Fibroblast of the aortic adventitia (primary cell): ENCODE data around the gene PCDH9. TPM values are rescaled to one million over a fixed set of nuclear protein-coding genes. Genes with fewer than 3 reads are reported as not detected.

Experiments used
- DNase-seq: peaks from one replicate; pipeline ENCODE4 v3.0.0-alpha.2; 2010; ENCODE audit warnings: low read depth
- H3K4me3 ChIP-seq: 2 replicates; pipeline ENCODE4 v1.5.1; 2011; ENCODE audit warnings: low read depth, mild to moderate bottlenecking, control low read depth, low read length, moderate library complexity
- total RNA-seq: library from RNA; depleted of rRNA; stranded (reverse); fragments of >200 nt; gene quantifications from 2 replicates; pipeline ENCODE4 v1.2.3, GENCODE V29; 2012; ENCODE audit warnings: low replicate concordance
- TF ChIP-seq, protein P1 (sequence below): IDR thresholded peaks from 2 replicates; pipeline ENCODE4 v1.5.1; 2011; ENCODE audit warnings: mild to moderate bottlenecking, low read length, control low read depth, inconsistent platforms; ENCODE audit not compliant: insufficient read depth

Gene PCDH9
- total RNA-seq, 1 donor, result 19.0 TPM

DNA sequence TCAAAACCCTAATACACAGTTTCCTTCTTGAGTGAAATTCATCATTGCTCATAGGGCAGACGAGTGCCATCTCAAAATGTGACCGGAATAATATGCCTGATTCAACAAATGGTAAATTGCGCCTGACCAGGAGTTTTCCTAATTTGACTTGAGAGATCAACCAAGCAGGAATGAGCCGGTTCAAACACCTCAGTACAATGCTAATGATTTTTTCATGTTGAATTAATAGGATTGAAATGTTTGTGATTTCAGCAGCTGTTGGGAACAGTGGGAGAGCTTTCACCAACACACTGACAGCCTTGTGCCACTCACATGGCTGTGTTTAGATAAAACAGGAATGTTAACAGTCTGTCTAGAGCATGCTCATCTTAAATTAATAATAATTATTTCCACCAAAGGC lies 484.8 kb downstream of the PCDH9 start:
- TF ChIP-seq, protein P1, sequence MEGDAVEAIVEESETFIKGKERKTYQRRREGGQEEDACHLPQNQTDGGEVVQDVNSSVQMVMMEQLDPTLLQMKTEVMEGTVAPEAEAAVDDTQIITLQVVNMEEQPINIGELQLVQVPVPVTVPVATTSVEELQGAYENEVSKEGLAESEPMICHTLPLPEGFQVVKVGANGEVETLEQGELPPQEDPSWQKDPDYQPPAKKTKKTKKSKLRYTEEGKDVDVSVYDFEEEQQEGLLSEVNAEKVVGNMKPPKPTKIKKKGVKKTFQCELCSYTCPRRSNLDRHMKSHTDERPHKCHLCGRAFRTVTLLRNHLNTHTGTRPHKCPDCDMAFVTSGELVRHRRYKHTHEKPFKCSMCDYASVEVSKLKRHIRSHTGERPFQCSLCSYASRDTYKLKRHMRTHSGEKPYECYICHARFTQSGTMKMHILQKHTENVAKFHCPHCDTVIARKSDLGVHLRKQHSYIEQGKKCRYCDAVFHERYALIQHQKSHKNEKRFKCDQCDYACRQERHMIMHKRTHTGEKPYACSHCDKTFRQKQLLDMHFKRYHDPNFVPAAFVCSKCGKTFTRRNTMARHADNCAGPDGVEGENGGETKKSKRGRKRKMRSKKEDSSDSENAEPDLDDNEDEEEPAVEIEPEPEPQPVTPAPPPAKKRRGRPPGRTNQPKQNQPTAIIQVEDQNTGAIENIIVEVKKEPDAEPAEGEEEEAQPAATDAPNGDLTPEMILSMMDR, result no peak
- H3K4me3 ChIP-seq, result no peak overlapping the region
- no peak for DNase-seq

DNA sequence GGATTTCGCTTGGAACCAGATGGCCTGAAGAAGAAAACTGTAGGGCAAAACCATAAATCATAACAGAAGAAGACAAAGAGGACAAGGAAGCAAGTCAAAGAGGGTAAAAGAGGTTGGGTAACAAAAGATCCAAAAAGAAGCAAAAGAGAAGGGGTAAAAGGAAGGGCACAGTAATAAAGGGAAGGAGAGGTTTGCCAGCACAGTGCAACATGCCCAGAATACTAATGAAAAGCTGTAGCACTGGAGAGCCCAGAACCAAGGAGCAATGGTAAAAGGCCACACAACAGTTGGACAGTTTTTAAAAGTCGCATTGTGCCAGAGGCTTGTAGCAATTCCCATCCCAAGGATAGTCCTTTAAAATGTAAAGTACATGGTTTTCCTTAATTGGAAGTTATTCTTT lies 506.6 kb downstream of the PCDH9 start:
- TF ChIP-seq, protein P1, result no peak
- no peak for DNase-seq
- no peak overlapping the region for H3K4me3 ChIP-seq

DNA sequence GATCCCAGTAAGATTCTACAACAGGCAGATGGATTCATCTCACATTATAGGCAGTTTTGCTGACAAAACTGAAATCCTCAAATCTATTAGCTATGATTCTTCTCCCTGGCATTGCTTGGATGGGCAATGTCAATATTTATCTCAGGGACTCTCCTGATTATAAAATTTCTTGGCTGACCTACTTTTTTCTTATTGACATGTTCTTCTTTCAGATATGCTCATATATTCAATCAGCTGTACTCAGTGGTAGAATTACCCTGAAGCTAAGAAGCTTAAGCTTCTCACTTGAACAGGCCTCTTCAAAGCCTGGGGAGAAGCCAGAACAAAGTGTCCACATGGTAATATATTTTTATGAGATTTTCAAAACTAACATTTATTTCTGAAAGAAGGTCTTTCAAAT lies 513.6 kb downstream of the PCDH9 start:
- TF ChIP-seq, protein P1, result no peak
- no peak for DNase-seq
- H3K4me3 ChIP-seq, result no peak overlapping the region

DNA sequence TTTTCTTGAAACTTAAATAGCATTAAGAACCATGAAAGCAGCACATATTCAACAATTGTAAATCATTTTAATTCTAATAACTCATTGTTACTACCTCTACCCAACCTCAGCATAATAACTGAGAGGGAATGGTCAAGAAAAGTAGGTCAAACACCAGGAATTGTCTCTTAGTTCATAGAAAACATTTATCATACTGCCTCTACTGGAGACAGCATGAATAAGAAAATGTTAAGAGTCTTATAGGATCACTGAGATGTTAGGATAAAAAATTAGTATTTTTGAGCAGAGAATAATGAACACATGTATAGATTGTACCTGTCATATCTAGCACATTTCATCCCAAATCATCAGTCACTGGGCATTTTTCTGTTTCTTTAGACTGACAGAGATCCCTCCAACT lies 515.3 kb downstream of the PCDH9 start:
- no peak overlapping the region for H3K4me3 ChIP-seq
- TF ChIP-seq, protein P1, result peak; percentile 19
- peak; percentile 4 for DNase-seq

DNA sequence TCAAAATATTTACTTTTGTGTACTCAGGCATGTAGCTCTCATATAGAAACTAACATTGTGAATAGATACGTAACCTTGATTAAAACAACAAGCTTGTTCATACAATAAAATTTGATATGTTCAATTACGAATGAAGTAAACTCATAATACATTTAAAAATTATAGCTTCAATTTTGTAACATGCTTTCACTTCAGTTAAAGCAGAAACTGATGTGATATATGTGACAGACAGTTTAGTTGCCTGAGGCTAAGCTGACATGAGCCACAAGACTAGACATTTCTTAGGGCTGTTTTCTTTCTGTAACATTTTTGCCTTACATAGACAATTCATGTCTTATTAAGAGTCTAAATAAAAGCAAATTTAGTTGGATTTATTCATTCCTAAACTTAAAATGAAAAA lies 526.0 kb downstream of the PCDH9 start:
- TF ChIP-seq, protein P1, result no peak
- no peak overlapping the region for H3K4me3 ChIP-seq
- DNase-seq, result no peak

DNA sequence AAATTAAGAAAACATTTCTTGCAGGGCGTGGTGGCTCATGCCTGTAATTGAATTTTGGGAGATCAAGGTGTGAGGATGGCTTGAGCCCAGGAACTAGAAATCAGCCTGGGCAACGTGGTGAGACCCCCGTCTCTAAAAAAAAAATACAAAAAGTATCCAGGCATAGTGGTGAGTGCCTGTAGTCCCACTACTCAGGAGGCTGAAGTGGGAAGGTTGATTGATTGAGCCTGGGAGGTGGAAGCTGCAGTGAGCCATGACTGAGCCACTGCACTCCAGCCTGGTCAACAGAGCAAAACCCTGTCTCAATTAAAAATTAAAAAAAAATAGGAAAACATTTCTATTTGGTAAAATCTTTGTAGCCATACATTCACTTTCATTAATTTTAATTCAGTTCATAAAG lies 526.5 kb downstream of the PCDH9 start:
- TF ChIP-seq, protein P1, result no peak
- DNase-seq, result no peak
- no peak overlapping the region for H3K4me3 ChIP-seq

DNA sequence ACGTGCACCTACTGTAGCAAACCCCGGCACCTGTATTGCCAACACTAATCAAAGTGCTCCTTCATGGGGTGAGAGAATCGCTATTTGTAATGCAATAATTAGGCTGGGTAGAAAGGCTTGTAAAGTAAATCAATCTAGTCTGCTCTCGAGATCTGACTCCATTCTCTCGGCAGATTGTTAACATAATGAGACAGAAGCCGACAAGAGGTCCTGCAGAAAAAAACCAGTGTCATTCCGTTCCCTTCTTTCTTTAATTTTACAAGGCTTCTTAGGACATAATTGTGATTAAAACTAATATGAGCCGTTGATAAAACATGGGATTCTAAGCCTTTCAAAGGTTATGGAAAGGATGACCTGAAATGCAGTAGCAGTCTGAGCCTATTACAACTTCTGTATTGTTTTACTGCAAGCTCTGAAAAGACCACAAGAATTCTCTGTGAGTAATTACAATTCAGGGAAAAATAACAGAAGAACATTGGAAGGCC lies 530.0 kb downstream of the PCDH9 start:
- DNase-seq, result no peak
- TF ChIP-seq, protein P1, result no peak
- H3K4me3 ChIP-seq, result no peak overlapping the region
